Tibial nerve (tissue), 4 donors: Measurements from ENCODE around the gene VPREB3. TPM values are rescaled to one million over a fixed set of nuclear protein-coding genes. Genes with fewer than 3 reads are reported as not detected.

Source experiments
- DNase-seq, 2 donors: peaks; one replicate each; pipeline ENCODE4 v3.0.0-alpha.2; 2019; ENCODE audit warnings: low spot score in 2 of 2
- H3K27ac ChIP-seq, 4 donors: fragments of 200-600 bp; sonication (generic) in 3 of 4; one replicate each; pipeline ENCODE4 v1.5.1; 2017 to 2019; ENCODE audit warnings: mild to moderate bottlenecking in 1 of 4
- H3K27me3 ChIP-seq, 2 donors: fragments of 200-600 bp; sonication (generic) in 1 of 2; one replicate each; pipeline versions ENCODE4 v1.5.1 to v1.6.0; 2017 to 2019
- H3K36me3 ChIP-seq, 3 donors: fragments of 200-600 bp; sonication (generic); one replicate each; pipeline ENCODE4 v1.5.1; 2018 to 2019
- H3K4me1 ChIP-seq, 4 donors: fragments of 200-600 bp; sonication (generic) in 3 of 4; one replicate each; pipeline ENCODE4 v1.5.1; 2017 to 2019
- H3K4me3 ChIP-seq, 4 donors: fragments of 200-600 bp; sonication (generic) in 3 of 4; one replicate each; pipeline ENCODE4 v1.5.1; 2017 to 2019; ENCODE audit warnings: mild to moderate bottlenecking in 1 of 4, moderate library complexity in 1 of 4
- H3K9me3 ChIP-seq, 4 donors: fragments of 200-600 bp; sonication (generic) in 3 of 4; one replicate each; pipeline ENCODE4 v1.5.1; 2017 to 2019
- EP300 ChIP-seq, 2 donors: sonication (generic); formaldehyde crosslinking; IDR thresholded peaks; one replicate each; pipeline ENCODE4 v1.6.1; 2017; ENCODE audit warnings: antibody characterized with exemption in 2 of 2, mild to moderate bottlenecking in 1 of 2
- POLR2A ChIP-seq, 2 donors: fragments of 450-650 bp; IDR thresholded peaks; one replicate each; pipeline ENCODE4 v1.6.1; 2017; ENCODE audit warnings: antibody characterized with exemption in 2 of 2, mild to moderate bottlenecking in 2 of 2, moderate library complexity in 2 of 2
- WGBS, 2 donors: methylation state at CpG; one replicate each; pipeline ENCODE4 v1.1.5; 2018; 5-methylcytosine and 5-hydroxymethylcytosine counted together
- total RNA-seq, 4 donors: library from RNA; depleted of rRNA; stranded (reverse); fragments of >200 nt; gene quantifications; one replicate each; pipeline ENCODE4 v1.1.0, GENCODE V29; 2016
- TF ChIP-seq, protein P1 (sequence below), 5 experiments: fragments of 200-600 bp in 3 of 5; fragments of 450-650 bp in 2 of 5; sonication (generic) in 3 of 5; IDR thresholded peaks; one replicate each; pipeline ENCODE4 v1.5.1; 2016 to 2019; ENCODE audit warnings: antibody characterized with exemption in 5 of 5, mild to moderate bottlenecking in 3 of 5, moderate library complexity in 2 of 5

Gene VPREB3
- total RNA-seq, 4 donors from 2014 or later = not detected

- Histone ChIP-seq H3K9me3 (no peaks in the 10 kb centered on the region), H3K4me3 (peak within 1 kb of the TSS; percentile 62 to 88 (median 84)), H3K27ac (peak within 1 kb of the TSS; percentile 95 to 100 (median 98)), H3K27me3 (no peaks in the 10 kb centered on the region), H3K36me3 (peaks cover 0 to 7% (median 3%) of the 10 kb centered on the region in 3 donors), H3K4me1 (peaks cover 0 to 57% (median 24%) of the 10 kb centered on the region in 4 donors)
- peak; percentile 81 to 88 for DNase-seq
- peak; percentile 82 to 83 for TF ChIP-seq POLR2A (IDR thresholded peaks at IDR 0.05)
- peak in 1 of 2 donors; percentile 61 for TF ChIP-seq EP300 (IDR thresholded peaks at IDR 0.05)
- TF ChIP-seq, protein P1, sequence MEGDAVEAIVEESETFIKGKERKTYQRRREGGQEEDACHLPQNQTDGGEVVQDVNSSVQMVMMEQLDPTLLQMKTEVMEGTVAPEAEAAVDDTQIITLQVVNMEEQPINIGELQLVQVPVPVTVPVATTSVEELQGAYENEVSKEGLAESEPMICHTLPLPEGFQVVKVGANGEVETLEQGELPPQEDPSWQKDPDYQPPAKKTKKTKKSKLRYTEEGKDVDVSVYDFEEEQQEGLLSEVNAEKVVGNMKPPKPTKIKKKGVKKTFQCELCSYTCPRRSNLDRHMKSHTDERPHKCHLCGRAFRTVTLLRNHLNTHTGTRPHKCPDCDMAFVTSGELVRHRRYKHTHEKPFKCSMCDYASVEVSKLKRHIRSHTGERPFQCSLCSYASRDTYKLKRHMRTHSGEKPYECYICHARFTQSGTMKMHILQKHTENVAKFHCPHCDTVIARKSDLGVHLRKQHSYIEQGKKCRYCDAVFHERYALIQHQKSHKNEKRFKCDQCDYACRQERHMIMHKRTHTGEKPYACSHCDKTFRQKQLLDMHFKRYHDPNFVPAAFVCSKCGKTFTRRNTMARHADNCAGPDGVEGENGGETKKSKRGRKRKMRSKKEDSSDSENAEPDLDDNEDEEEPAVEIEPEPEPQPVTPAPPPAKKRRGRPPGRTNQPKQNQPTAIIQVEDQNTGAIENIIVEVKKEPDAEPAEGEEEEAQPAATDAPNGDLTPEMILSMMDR (IDR thresholded peaks at IDR 0.05) = peak in 1 of 5 experiments; percentile 45
- 0% methylated on average over 45 to 58 of the region's 97 CpGs for WGBS, 2 donors
Measured at GRCh38 chr22:23786752-23787599, 32.8 kb upstream of the VPREB3 start, which contains the start of gene SMARCB1. SMARCB1 (plus strand) TSS chr22:23786966; CDS start chr22:23787170, 204 bp downstream.

DNA sequence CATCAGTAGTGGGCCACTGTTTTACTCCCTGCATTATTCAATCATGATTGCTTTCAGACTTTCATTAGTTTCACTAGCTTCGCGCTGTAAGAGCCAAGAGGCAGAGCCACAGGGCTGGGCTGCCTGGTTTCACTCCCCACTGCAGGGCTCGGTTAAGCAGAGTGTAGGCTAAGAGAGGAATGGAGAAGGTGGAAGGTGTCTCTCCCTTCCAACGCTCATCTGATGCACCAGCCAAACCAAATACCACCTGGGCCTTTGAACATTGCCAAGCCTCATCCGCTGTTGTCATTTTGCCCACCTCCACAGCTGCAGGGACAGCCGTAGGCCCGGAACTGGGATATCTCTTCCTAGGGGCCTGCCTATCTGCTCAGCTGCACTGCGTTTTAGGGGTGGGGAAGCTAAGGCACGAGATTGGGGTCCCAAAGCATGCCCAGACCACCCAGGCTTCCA, 32.1 kb upstream of the VPREB3 start:
- WGBS, 2 donors = 43 to 50% methylated on average over 9 of the region's 9 CpGs
- Histone ChIP-seq H3K4me3 (peak overlapping the region in 3 of 4 donors; percentile 62 to 88 (median 82)), H3K27me3 (no peaks in the 10 kb centered on the region), H3K36me3 (peaks cover 0 to 5% (median 0%) of the 10 kb centered on the region in 3 donors), H3K9me3 (no peaks in the 10 kb centered on the region), H3K27ac (peak overlapping the region; percentile 95 to 100 (median 98)), H3K4me1 (peaks cover 0 to 57% (median 29%) of the 10 kb centered on the region in 4 donors)
- DNase-seq = no peak
- TF ChIP-seq EP300 (IDR thresholded peaks at IDR 0.05) (no peak), POLR2A (IDR thresholded peaks at IDR 0.05) (no peak)
- TF ChIP-seq, protein P1 (IDR thresholded peaks at IDR 0.05) = no peak

GRCh38 chr22:23784215-23784732, 30.0 kb upstream of the VPREB3 start:
- TF ChIP-seq, protein P1 (IDR thresholded peaks at IDR 0.05) = no peak
- no peak for TF ChIP-seq EP300 (IDR thresholded peaks at IDR 0.05)
- no peak for TF ChIP-seq POLR2A (IDR thresholded peaks at IDR 0.05)
- peaks cover 0 to 44% (median 28%) of the 10 kb centered on the region in 4 donors for H3K4me1 ChIP-seq

DNA sequence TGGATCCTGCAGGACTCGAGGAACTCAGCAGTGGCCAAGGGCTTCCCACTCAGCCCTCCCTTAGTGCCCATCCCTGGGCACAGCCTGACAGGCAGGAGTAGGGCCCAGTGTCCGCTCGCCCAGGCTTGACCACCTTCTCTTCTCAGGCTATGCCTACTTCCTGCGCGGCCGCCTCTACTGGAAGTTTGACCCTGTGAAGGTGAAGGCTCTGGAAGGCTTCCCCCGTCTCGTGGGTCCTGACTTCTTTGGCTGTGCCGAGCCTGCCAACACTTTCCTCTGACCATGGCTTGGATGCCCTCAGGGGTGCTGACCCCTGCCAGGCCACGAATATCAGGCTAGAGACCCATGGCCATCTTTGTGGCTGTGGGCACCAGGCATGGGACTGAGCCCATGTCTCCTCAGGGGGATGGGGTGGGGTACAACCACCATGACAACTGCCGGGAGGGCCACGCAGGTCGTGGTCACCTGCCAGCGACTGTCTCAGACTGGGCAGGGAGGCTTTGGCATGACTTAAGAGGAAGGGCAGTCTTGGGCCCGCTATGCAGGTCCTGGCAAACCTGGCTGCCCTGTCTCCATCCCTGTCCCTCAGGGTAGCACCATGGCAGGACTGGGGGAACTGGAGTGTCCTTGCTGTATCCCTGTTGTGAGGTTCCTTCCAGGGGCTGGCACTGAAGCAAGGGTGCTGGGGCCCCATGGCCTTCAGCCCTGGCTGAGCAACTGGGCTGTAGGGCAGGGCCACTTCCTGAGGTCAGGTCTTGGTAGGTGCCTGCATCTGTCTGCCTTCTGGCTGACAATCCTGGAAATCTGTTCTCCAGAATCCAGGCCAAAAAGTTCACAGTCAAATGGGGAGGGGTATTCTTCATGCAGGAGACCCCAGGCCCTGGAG, 29.3 kb upstream of the VPREB3 start:
- 83 to 87% methylated on average over 14 to 15 of the region's 15 CpGs for WGBS, 2 donors
- peaks cover 0 to 5% (median 0%) of the 10 kb centered on the region in 3 donors for H3K36me3 ChIP-seq
- H3K4me3 ChIP-seq = no peak overlapping the region
- no peak for DNase-seq
- peaks cover 0 to 37% (median 23%) of the 10 kb centered on the region in 4 donors for H3K4me1 ChIP-seq
- no peak for TF ChIP-seq EP300 (IDR thresholded peaks at IDR 0.05)
- TF ChIP-seq, protein P1 (IDR thresholded peaks at IDR 0.05) = no peak
- TF ChIP-seq POLR2A (IDR thresholded peaks at IDR 0.05) = no peak
- H3K27ac ChIP-seq = no peak overlapping the region
- H3K27me3 ChIP-seq = no peaks in the 10 kb centered on the region
- no peaks in the 10 kb centered on the region for H3K9me3 ChIP-seq

More at GRCh38 chr22:23784215-23784732, 30.0 kb upstream of the VPREB3 start:
- DNase-seq = no peak
- no peak overlapping the region for H3K4me3 ChIP-seq
- no peaks in the 10 kb centered on the region for H3K9me3 ChIP-seq
- peaks cover 0 to 5% (median 0%) of the 10 kb centered on the region in 3 donors for H3K36me3 ChIP-seq
- peak overlapping the region in 1 of 4 donors; percentile 15 for H3K27ac ChIP-seq
- 76 to 79% methylated on average over 8 of the region's 8 CpGs for WGBS, 2 donors
- no peaks in the 10 kb centered on the region for H3K27me3 ChIP-seq
